Mucosa of stomach (tissue), 1 donor: ENCODE results near the gene DRAXIN.

Source experiments
- H3K27me3 ChIP-seq: one replicate; pipeline ENCODE4 v1.7.0; 2013; ENCODE audit warnings: mild to moderate bottlenecking, low read length; ENCODE audit not compliant: control insufficient read depth, insufficient read depth
- H3K36me3 ChIP-seq: one replicate; pipeline ENCODE4 v1.7.0; 2013; ENCODE audit warnings: low read length; ENCODE audit not compliant: control insufficient read depth, insufficient read depth
- H3K4me1 ChIP-seq: one replicate; pipeline ENCODE4 v1.7.0; 2013; ENCODE audit warnings: mild to moderate bottlenecking, low read length; ENCODE audit not compliant: control insufficient read depth, insufficient read depth
- H3K4me3 ChIP-seq: one replicate; pipeline ENCODE4 v1.7.0; 2013; ENCODE audit warnings: low read length
- H3K9ac ChIP-seq: one replicate; pipeline ENCODE4 v1.7.0; 2013; ENCODE audit warnings: mild to moderate bottlenecking, low read length, moderate library complexity
- H3K9me3 ChIP-seq: one replicate; pipeline ENCODE4 v1.7.0; 2013; ENCODE audit warnings: mild to moderate bottlenecking, low read length, moderate library complexity; ENCODE audit not compliant: control insufficient read depth
- donor health status: Pancreatic carcinoma.

The DRAXIN gene

DNA sequence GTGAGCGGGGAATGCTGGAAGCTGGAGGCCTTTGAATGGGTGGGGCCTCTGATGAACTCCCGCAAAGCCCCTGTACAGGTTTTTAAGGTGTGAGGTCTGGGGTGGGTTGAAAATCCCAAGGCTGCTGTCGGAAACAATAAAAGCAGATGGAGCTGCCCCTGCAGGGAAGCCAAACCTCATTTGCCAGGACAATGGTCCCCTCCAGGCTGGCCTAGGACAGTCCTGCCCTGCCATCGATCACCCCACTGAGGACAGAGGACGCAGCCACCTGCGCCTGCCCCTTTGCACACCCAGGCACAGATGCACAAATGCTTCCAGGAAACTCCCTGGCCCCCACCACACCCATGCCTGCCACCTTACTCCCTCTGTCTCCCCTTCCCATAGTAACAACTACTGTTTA is 4.4 kb downstream of the DRAXIN start:
- Histone ChIP-seq H3K36me3 (no peaks in the 10 kb centered on the region), H3K4me3 (no peak overlapping the region), H3K27me3 (peaks cover 42% of the 10 kb centered on the region), H3K9ac (no peak overlapping the region), H3K4me1 (peaks cover 1% of the 10 kb centered on the region), H3K9me3 (no peaks in the 10 kb centered on the region)

DNA sequence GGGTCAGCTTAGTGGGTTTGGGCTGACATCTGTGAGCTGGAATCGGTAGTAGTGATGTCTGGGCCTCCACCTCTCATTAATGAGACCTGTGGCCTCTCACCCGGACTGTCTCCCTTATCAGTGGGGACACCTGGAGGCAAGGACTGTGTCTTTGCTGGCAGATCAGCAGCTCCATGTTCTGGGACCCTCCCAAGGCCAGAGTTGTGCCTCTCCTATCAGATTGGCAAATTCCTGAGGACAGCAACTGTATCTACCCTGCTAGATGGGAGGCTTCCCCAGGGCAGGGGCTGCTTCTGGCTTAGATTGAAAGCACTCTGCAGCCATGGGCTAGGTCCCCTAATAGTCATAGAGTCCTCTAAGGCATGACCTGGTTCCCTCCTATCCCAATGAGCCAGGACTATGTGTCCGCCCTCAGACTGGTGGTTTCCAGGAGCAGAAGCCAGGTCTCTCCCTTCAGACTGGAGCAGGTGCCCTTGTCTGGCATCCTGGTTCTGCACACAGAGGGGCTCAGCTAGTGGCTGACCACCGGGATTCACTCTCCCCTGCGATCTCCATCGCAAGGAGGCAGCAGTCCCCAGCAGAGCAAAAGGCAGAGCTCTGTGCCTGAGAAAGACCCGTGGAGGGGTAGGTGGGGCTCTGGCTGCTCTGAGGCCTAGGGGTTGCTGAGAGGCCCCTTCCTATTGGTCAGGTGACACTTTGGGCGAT is 5.8 kb downstream of the DRAXIN start:
- Histone ChIP-seq H3K4me1 (no peaks in the 10 kb centered on the region), H3K27me3 (peaks cover 44% of the 10 kb centered on the region), H3K9ac (no peak overlapping the region), H3K4me3 (no peak overlapping the region), H3K9me3 (no peaks in the 10 kb centered on the region), H3K36me3 (no peaks in the 10 kb centered on the region)

GRCh38 chr1:11697893-11698210 is 6.3 kb downstream of the DRAXIN start:
- H3K27me3 ChIP-seq: peaks cover 39% of the 10 kb centered on the region
- no peaks in the 10 kb centered on the region for H3K9me3 ChIP-seq
- no peaks in the 10 kb centered on the region for H3K36me3 ChIP-seq
- no peak overlapping the region for H3K4me3 ChIP-seq
- no peaks in the 10 kb centered on the region for H3K4me1 ChIP-seq
- no peak overlapping the region for H3K9ac ChIP-seq

- Histone ChIP-seq H3K4me1 (no peaks in the 10 kb centered on the region), H3K36me3 (no peaks in the 10 kb centered on the region), H3K9me3 (no peaks in the 10 kb centered on the region), H3K4me3 (no peak overlapping the region), H3K9ac (no peak overlapping the region), H3K27me3 (peaks cover 30% of the 10 kb centered on the region)
These were observed 9.3 kb downstream of the DRAXIN start for GRCh38 chr1:11700601-11701467.

GRCh38 chr1:11701551-11701961 is 10.0 kb downstream of the DRAXIN start:
- Histone ChIP-seq H3K9ac (no peak overlapping the region), H3K4me1 (no peaks in the 10 kb centered on the region), H3K36me3 (no peaks in the 10 kb centered on the region), H3K9me3 (no peaks in the 10 kb centered on the region), H3K4me3 (no peak overlapping the region), H3K27me3 (peaks cover 29% of the 10 kb centered on the region)

- peaks cover 29% of the 10 kb centered on the region for H3K27me3 ChIP-seq
- H3K36me3 ChIP-seq: no peaks in the 10 kb centered on the region
- no peaks in the 10 kb centered on the region for H3K9me3 ChIP-seq
- H3K9ac ChIP-seq: no peak overlapping the region
- H3K4me3 ChIP-seq: no peak overlapping the region
- no peaks in the 10 kb centered on the region for H3K4me1 ChIP-seq
These were observed 10.7 kb downstream of the DRAXIN start for GRCh38 chr1:11701981-11702803.

GRCh38 chr1:11703357-11704193 is 12.1 kb downstream of the DRAXIN start:
- Histone ChIP-seq H3K4me1 (peaks cover 8% of the 10 kb centered on the region), H3K9ac (no peak overlapping the region), H3K36me3 (no peaks in the 10 kb centered on the region), H3K27me3 (peaks cover 29% of the 10 kb centered on the region), H3K4me3 (no peak overlapping the region), H3K9me3 (no peaks in the 10 kb centered on the region)

DNA sequence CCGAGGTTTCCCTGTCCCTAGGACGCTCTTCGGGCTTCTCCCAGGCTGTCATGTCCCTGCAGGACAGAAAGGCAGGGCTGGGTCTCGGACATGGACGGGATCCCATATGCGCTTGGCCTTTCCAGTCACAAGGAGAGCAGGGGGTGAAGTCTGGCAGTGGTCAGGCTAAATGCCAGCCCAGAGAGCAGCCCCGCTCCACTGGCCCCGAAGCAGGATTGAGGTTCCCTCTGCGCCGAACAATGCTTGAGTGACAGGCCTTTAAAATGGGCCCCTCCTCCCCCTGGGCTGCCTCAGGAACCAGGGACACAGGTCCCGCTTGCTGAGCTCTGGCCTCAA is 12.7 kb downstream of the DRAXIN start:
- peaks cover 29% of the 10 kb centered on the region for H3K27me3 ChIP-seq
- no peaks in the 10 kb centered on the region for H3K36me3 ChIP-seq
- H3K4me3 ChIP-seq: no peak overlapping the region
- peaks cover 8% of the 10 kb centered on the region for H3K4me1 ChIP-seq
- no peaks in the 10 kb centered on the region for H3K9me3 ChIP-seq
- H3K9ac ChIP-seq: no peak overlapping the region

DNA sequence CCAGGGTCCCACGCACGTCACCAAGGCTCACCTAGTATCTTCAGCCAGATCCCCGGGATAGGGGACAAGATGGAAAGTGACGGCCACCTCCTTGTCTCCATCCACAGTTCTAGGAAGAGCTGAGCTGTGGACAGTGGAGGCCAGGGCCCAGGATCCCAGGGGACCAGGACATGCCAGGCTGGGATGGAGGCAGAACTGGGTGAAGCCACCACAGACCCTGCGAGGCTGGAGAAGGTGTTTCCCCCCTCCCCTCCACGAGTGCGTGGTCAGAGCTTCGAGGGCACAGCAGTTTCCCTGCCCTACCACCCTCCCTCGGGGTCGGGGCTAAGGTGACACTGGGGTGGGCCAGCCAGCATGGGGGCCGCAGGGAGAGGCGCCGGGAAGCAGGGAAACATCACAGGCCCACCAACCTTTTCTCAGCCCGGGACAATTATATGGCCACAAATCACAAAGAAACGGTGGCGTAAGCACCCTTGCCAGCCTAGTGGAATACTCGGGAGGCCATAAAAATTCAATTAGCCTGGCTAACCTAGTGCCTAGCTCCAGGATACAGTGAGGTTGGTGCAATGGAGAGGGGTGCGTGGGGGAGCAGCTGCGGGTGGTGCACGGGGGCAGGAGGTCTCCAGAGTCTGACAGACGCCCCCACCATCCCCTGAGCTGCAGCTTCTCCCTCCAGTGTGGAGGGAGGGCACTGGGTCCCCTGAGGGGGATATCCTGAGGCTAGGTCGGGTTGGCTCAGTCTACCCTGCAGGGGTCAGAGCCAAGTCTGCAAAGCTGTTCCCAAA is 13.4 kb downstream of the DRAXIN start:
- Histone ChIP-seq H3K4me1 (peaks cover 8% of the 10 kb centered on the region), H3K4me3 (no peak overlapping the region), H3K27me3 (peaks cover 29% of the 10 kb centered on the region), H3K9me3 (no peaks in the 10 kb centered on the region), H3K9ac (no peak overlapping the region), H3K36me3 (no peaks in the 10 kb centered on the region)

GRCh38 chr1:11705596-11705995 is 14.1 kb downstream of the DRAXIN start:
- no peaks in the 10 kb centered on the region for H3K36me3 ChIP-seq
- no peak overlapping the region for H3K4me3 ChIP-seq
- H3K27me3 ChIP-seq: peaks cover 29% of the 10 kb centered on the region
- no peak overlapping the region for H3K9ac ChIP-seq
- no peaks in the 10 kb centered on the region for H3K9me3 ChIP-seq
- H3K4me1 ChIP-seq: peaks cover 8% of the 10 kb centered on the region

DNA sequence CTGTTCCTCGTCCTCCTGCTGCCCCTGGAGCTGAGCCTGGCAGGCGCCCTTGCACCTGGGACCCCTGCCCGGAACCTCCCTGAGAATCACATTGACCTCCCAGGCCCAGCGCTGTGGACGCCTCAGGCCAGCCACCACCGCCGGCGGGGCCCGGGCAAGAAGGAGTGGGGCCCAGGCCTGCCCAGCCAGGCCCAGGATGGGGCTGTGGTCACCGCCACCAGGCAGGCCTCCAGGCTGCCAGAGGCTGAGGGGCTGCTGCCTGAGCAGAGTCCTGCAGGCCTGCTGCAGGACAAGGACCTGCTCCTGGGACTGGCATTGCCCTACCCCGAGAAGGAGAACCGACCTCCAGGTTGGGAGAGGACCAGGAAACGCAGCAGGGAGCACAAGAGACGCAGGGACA is 14.8 kb downstream of the DRAXIN start:
- Histone ChIP-seq H3K9me3 (no peaks in the 10 kb centered on the region), H3K4me1 (peaks cover 8% of the 10 kb centered on the region), H3K9ac (no peak overlapping the region), H3K27me3 (peaks cover 24% of the 10 kb centered on the region), H3K36me3 (no peaks in the 10 kb centered on the region), H3K4me3 (no peak overlapping the region)
